Stimulated activated CD4-positive, alpha-beta T cell treated with anti-CD3 and anti-CD28 coated beads, Interleukin-1b, Interleukin-23, amount 100 ng/mL, for 48 hours (primary cell): ENCODE measurements around the gene CYP2B6.
"Not testable (repeated sequence)": the region's sequence is repeated elsewhere in the genome, so short reads cannot be mapped to it uniquely, and the experiment has no call there.

Source experiments
- DNase-seq: peaks from one replicate; pipeline ENCODE4 v3.0.0-alpha.2; 2020

CYP2B6 gene

DNA sequence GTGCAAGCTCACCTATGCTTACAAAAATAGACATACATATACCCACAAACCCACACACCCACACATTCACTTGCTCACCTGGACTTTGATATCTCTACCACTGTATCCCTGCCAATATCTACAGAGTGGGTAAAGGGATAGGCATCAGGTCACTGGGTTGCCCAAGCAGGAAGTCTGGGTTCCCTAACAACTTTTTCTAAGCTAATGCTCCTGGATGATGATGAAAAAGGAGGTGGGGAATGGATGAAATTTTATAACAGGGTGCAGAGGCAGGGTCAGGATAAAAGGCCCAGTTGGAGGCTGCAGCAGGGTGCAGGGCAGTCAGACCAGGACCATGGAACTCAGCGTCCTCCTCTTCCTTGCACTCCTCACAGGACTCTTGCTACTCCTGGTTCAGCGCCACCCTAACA, at the start of gene CYP2B6:
CYP2B6 (plus strand) TSS at position 311 of the 410 bp plus-strand sequence; CDS start at position 335, 24 bp downstream.
- no peak for DNase-seq

DNA sequence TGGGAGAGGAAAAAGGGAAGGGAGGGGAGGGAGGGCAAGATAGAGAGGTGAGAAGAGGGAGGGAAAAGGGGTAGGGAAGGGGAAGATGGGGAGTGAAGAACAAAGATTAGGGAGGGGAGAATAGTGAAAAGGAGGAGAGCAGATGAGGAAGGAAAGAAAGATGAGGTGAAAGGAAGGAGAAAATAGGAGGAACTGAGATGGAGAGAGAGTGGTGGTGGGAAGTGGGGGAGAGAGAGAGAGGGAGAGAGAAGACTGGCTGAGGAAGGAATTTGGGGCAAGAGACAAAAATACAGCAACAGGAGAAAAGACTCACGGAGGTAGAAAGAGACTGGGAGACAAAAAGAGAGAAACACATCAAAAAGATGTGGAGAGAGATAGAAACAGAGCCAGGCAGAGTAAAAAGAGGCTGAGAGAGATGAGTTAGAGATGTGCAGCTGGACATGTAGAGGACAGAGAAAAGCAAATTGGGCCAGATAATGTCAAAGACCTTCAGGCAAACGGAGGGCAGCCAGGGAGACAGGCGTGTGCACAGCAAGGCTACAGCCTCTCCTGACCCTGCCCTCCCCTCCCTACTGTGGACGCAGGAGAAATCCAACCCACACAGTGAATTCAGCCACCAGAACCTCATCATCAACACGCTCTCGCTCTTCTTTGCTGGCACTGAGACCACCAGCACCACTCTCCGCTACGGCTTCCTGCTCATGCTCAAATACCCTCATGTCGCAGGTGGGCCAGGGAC, 49.4 kb upstream of the CYP2B6 start:
- DNase-seq, result no peak

DNA sequence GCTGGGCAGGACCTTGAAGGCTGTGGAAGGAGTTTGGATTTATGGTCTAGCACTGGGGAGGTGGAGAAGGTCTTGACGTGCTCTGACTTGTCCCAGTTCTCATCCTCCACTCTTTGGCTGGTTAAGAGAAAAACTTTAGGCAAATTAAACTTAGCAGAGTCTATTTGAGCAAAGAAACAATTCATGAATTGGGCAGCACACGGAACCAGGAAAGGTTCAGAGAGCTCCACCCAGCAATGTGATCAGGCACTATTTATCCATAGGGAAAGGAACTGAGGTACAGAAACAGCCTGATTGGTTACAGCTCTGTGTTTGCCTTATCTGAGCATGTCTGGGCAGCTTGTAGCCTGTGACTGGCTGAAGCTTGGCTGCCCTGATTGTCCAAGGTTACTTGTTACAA, 45.4 kb upstream of the CYP2B6 start:
- DNase-seq, result no peak

DNA sequence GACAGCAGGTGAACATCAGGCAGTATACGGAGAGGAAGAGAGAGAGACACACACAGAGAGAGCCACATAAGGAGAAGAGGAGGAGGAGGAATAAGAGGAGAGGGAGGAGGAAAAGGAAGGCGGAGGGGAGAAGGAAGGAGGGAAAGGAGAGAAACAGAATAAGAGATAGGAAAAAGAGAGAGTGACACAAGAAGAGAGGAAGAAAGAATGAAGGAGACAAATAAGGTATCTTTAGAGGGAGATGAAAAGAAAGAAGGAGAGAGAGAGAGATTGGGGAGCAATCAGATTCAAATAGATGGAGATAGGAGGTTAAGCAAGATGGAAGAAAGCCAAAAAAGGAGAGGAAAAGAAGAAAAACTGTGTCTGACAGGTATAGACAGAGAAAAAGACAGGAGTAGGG, 44.0 kb upstream of the CYP2B6 start:
- DNase-seq, result no peak

DNA sequence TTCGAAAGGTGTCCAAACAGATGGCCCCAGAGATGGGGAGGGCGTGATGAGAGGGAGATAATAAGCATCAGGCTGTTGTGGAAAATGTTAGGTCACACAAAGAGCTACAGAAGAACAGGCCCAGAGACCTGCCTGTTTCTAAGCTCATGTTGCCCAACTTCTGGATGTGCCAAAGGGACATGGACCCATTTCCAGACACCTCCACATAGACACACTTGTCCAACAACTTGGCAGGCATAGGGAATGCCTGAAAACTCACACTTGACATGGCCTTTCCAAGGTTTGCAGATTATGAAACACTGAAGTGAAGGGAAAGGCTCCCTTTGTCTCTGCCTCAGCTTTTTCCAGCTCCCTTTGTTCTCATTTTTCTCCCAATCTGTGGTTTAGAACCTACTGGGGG, 43.5 kb upstream of the CYP2B6 start:
- DNase-seq, result no peak

DNA sequence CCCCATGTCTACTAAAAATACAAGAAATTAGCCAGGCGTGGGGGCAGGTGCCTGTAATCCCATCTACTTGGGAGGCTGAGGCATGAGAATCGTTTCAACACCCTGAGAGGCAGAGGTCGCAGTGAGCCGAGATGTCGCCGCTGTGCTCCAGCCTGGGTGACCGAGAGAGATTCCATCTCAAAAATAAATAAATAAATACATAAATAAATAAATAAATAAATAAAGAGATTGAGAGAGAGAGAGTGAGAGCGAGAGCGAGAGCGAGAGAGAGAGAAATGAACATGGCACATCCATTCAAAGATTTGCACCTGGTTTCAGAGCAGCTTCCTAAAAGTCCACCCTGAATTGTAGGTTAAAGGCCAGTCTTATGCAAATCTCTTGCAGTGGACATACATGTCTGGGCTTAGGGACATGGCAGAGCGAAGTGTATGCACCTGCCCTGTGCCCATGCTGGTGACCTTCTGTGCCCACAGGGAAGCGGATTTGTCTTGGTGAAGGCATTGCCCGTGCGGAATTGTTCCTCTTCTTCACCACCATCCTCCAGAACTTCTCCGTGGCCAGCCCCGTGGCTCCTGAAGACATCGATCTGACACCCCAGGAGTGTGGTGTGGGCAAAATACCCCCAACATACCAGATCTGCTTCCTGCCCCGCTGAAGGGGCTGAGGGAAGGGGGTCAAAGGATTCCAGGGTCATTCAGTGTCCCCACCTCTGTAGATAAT, 42.3 kb upstream of the CYP2B6 start:
- no peak for DNase-seq

DNA sequence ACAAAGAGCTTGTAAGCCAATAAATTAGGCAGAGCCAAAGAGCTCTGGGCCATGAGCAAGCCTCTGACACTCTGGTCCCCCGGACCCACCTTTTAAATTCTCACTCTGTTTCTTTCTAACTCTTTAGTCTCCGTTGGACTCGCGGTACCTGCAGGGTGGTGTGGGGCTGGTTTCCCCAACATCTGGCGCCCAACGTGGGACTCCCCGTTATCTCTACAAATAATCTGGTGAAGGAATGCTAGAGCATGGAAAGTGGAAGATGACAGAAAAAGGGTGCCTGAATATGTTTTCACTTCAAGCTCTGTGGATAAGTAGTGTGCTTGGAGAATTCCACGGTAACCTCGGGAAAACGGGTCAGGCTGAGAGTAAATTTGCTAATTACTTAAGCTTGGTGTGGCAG, 36.5 kb upstream of the CYP2B6 start:
- DNase-seq, result no peak

DNA sequence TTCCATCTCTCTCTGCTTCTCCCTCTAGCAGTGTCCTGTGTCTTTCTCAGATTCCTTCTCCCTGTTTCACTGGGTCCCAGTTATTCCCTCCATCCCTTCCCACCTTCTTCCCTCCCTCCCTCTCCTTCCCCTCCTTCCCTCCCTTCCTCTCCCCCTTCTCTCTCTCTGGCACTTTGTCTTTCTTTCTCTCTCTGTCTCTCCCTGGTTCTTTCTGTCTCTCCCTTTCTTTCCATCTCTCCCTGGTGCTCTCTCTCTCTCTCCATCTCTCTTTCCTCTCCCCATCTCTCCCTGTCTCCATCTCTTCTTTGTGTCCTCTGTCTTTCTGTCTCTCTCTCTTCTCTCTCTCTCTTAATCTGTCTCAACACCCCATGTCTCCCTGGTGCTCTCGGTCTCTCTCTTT, 31.7 kb upstream of the CYP2B6 start:
- DNase-seq, result no peak

DNA sequence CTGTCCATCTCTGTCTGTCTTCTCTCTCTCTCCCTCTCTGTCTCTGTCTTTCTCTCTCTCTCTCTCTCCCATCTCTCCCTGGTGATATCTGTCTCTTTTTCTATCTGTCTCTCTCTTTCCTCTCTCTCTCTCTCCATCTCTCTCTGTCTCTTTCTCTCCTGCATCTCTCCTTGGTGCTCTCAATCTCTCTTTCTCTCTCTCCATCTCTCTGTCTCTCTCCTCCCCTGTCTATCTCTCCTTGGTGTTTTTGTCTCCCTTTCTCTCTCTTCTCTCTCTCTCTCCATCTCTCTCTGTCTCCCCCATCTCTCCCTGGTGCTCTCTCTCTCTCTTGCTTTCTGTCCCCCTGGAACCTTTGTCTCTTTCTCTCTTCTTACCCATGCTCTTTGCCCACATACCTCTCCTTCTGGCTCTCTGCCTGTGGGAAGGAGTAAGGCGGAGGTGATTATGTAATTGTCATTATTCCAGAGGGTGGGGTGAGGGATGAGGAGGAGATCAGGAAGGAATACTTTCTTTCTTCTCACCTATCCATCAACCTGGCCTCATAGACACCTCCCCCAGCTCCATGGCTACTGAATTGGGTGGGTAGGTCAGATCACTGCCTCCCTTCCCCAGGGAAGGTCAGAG, 30.9 kb upstream of the CYP2B6 start:
- DNase-seq, result no peak

DNA sequence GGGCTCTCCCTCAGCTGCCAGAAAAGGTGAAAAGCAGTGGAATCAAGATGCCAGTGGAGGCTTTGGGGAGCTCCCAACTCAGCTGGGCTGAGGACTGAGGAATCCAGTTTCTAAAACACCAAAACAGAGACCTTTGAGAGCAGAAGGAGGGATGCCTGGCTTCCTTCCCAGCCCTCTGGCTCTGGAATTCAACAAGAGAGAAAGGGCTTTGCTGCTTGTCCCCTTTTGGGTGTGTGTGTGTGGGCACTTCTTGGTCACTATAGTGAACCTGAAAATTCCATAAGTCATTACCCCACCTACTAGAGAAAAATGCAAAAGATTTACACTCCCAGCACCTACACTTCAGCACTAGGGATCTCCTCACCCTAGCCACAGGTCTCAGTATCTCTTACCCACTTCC, 30.3 kb upstream of the CYP2B6 start:
- no peak for DNase-seq

DNA sequence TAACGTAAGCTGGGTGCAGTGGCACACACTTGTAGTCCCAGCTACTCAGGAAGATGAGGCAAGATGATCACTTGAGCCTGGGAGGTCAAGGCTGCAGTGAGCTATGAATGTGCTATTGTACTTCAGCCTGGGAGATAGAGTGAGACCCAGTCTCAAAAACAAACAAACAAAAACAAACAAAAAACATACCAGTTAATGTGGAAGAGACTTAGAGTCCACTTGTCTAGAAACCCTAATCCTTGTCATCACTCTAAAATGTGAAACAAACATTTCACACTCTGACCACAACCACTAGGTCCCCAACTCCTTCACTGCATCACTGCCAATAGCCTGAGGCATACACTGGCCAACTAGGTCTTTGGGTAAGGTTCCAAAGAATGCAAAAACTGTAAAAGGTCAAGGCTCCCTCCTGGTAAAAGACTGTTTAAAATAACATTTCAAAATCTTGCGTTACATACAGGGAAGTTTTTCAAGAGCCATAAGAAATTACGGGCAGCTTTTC, 28.6 kb upstream of the CYP2B6 start:
- DNase-seq, result no peak

DNA sequence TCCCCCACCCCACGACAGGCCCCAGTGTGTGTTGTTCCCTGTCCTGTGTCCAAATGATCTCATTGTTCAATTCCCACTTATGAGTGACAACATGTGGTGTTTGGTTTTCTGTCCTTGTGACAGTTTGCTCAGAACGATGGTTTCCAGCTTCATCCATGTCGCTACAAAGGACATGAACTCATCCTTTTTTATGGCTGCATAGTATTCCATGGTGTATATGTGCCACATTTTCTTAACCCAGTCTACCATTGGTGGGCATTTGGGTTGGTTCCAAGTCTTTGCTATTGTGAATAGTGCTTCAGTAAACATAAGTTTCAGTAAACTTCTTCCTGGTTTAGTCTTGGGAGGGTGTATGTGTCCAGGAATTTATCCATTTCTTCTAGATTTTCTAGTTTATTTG, 26.7 kb upstream of the CYP2B6 start:
- DNase-seq, result not testable (repeated sequence)

DNA sequence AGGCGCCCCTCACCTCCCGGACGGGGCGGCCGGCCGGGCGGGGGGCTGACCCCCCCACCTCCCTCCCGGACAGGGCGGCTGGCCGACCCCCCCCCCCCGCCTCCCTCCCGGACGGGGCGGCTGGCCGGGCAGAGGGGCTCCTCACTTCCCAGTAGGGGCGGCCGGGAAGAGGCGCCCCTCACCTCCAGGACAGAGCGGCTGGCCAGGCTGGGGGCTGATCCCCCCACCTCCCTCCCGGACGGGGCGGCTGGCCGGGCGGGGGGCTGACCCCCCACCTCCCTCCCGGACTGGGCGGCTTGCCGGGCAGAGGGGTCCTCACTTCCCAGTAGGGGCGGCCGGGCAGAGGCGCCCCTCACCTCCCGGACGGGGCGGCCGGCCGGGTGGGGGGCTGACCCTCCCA, 25.7 kb upstream of the CYP2B6 start:
- DNase-seq, result not testable (repeated sequence)

DNA sequence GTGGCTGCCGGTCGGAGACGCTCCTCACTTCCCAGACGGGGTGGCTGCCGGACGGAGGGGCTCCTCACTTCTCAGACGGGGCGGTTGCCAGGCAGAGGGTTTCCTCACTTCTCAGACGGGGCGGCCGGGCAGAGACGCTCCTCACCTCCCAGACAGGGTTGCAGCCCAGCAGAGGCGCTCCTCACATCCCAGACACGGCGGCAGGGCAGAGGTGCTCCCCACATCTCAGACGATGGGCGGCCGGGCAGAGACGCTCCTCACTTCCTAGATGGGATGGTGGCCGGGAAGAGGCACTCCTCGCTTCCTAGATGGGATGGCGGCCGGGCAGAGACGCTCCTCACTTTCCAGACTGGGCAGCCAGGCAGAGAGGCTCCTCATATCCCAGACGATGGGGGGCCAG, 24.5 kb upstream of the CYP2B6 start:
- DNase-seq, result not testable (repeated sequence)

DNA sequence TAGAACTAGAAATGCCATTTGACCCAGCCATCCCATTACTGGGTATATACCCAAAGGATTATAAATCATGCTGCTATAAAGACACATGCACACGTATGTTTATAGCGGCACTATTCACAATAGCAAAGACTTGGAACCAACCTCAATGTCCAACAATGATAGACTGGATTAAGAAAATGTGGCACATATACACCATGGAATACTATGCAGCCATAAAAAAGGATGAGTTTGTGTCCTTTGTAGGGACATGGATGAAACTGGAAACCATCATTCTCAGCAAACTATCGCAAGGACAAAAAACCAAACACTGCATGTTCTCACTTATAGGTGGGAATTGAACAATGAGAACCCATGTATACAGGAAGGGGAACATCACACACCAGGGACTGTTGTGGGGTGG, 23.0 kb upstream of the CYP2B6 start:
- not testable (repeated sequence) for DNase-seq

DNA sequence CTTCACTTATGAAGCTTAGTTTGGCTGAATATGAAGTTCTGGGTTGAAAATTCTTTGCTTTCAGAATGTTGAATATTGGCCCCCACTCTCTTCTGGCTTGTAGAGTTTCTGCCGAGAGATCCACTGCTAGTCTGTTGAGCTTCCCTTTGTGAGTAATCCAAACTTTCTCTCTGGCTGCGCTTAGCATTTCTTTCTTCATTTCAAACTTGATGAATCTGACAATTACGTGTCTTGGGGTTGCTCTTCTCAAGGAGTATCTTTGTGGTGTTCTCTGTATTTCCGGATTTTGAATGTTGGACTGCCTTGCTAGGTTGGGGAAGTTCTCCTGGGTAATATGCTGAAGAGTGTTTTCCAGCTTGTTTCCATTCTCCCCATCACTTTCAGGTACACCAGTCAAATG, 21.4 kb upstream of the CYP2B6 start:
- DNase-seq, result not testable (repeated sequence)

DNA sequence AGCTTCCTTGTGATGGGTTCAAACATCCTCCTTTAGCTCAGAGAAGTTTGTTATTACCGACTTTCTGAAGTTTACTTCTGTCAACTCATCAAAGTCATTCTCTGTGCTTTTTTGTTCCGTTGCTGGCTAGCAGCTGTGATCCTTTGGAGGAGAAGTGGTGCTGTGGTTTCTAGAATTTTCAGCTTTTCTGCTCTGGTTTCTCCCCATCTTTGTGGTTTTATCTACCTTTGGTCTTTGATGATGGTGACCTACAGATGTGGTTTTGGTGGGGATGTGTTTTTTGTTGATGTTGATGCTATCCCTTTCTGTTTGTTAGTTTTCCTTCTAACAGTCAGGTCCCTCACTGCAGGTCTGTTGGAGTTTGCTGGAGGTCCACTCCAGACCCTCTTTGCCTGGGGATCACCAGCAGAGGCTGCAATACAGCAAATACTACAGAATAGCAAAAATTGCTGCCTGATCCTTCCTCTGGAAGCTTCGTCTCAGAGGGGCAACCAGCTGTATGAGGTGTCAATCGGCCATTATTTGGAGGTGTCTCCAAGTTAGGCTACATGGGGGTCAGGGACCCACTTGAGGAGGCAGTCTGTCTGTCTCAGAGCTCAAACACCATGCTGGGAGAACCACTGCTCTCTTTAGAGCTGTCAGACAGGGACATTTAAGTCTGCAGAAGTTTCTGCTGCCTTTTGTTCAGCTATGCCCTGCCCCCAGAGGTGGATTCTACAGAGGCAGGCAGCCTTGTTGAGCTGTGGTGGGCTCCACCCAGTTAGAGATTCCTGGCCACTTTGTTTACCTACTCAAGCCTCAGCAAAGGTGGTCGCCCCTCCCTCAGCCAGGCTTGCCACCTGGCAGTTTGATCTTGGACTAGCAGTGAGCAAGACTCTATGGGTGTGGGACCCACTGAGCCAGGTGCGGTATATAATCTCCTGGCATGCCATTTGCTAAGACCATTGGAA, 20.4 kb upstream of the CYP2B6 start:
- DNase-seq, result not testable (repeated sequence)

DNA sequence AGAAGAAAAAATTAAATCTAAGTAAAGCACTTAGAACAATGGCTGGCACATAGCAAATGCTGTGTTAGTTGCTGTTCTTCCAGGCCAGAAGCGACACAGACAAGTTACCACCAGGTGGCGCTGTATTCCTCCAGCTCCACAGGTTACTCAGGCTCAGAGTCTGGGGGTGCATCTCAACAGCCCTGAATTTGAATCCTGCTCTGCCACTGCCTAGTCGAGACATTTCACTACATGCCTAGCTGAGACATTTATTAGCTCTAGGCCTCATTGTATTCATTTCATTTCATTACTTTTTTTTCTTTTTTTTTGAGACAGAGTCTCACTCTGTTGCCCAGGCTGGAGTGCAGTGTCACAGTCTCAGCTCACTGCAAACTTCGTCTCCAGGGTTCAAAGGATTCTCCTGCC, 16.4 kb upstream of the CYP2B6 start:
- DNase-seq, result peak; percentile 76

DNA sequence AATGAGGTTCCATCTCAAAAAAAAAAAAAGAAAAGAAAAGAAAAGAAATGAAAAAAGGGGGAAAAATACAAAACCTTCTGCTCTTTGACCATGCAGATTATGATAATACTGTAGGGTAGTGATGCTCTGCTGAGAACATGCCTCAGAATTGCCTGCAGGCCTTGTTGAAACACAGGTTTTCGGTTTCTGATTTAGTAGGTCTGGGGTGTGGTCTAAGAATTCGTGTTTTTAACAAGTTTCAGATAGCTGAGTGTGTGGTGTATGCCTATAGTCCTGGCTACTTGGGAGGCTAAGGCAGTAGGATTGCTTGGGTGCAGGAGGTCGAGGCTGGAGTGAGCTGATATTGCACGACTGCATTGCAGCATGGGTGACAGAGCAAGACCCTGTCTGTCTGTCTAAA, 14.9 kb upstream of the CYP2B6 start:
- DNase-seq, result no peak

DNA sequence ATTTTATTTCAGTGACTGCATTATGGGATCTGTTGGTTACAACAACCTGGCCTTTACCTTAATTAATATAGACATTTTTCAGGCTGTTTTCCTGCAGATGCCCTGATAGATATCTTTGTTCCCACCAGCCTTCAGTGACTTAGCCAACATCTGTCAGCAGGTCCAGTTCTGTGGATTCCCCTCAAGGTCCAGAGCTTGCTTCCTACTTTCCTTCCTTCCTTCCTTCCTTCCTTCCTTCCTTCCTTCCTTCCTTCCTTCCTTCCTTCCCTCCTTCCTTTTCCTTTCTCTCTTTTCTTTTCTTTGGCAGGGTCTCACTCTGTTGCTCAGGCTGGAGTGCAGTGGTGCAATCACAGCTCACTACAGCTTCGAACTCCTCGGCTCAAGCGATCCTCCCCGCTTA, 14.4 kb upstream of the CYP2B6 start:
- DNase-seq, result no peak

DNA sequence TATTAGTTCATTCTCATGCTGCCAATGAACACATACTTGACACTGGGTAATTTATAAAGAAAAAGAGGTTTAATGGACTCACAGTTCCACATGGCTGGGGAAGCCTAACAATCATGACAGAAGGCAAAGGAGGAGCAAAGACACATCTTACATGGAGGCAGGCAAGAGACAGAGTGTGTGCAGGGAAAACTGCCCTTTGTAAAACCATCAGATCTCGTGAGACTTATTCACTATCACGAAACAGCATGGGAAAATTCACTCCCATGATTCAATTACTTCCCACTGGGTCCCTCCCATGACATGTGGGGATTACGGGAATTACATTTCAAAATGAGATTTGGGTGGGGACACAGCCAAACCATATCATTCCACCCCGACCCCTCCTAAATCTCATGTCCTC, 11.3 kb upstream of the CYP2B6 start:
- DNase-seq, result not testable (repeated sequence)

DNA sequence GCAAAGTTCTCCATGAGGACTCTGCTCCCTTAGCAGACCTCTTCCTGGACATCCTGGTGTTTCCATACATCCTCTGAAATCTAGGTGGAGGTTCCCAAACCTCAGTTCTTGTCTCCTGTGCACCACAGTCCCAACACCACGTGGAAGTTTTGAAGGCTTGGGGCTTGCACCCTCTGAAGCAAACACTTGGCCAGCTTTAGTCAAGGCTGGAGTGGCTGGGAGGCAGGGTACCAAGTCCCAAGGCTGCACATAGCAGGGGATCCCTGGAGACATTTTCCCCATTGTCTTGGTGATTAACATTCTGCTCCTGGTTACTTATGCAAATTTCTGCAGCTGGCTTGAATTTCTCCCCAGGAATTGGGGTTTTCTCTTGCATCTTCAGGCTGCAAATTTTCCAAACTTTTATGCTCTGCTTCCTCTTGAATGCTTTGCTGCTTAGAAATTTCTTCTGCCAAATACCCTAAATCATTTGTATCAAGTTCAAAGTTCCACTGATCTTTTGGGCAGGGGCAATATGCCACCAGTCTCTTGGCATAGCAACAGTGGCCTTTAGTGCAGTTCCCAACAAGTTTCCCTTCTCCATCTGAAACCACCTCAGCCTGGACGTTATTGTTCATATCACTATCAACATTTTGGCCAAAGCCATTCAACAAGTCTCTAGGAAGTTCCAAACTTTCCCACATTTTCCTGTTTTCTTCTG, 10.2 kb upstream of the CYP2B6 start:
- not testable (repeated sequence) for DNase-seq
